ENCODE measurements around the gene CSRNP2. TPM values are rescaled to one million over a fixed set of nuclear protein-coding genes. Genes with fewer than 3 reads are reported as not detected.

CSRNP2 gene
- total and polyA plus RNA-seq, 2 of the 8 experiments (the other 6 are each of a cell fraction or from before 2014, with no cell fraction given): 13.7 to 34.0 TPM

DNA sequence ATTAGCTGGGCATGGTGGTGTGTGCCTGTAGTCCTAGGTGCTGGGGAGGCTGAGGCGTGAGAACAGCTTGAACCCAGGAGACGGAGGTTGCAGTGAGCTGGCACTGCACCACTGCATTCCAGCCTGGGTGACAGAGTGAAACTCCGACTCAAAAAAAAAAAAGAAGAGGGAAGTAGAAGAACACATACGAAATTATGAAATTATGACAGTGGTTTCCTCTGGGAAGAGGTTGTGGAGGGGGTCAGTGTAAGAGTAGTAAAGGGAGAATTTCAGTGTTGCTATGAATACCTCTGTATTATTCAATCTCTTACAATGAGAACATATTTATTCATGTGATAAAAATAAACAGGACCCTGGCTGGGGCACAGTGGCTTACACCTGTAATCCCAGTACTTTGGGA, 24.7 kb upstream of the CSRNP2 start:
- Histone ChIP-seq H3K23me2 (ENCODE audit: low read depth, low read length) (no peaks in the 10 kb centered on the region), H2BK15ac (ENCODE audit: low read length) (no peak overlapping the region), H4K8ac (ENCODE audit: extremely low read depth, insufficient read depth, low read length) (no peak overlapping the region), H3K18ac (ENCODE audit: extremely low read depth, low read length) (no peak overlapping the region), H3K79me2 (ENCODE audit: control insufficient read depth in 1 of 2, insufficient read depth in 2 of 2, low read length in 2 of 2) (no peaks in the 10 kb centered on the region), H3K4me1 (replicated peaks in 1 of 4; ENCODE audit: control insufficient read depth in 3 of 4, insufficient read depth in 4 of 4, low read length in 3 of 4) (no peaks in the 10 kb centered on the region), H4K20me1 (replicated peaks in 1 of 2; ENCODE audit: control insufficient read depth in 1 of 2, insufficient read depth in 2 of 2, low read length in 2 of 2) (no peaks in the 10 kb centered on the region), H2AK5ac (ENCODE audit: low read depth, low read length) (no peak overlapping the region), H3K23ac (ENCODE audit: insufficient read length) (no peak overlapping the region), H3K27ac (ENCODE audit: low read depth, low read length) (no peak overlapping the region), H2BK5ac (ENCODE audit: low read depth, low read length) (no peak overlapping the region), H3K4ac (replicated peaks; ENCODE audit: insufficient read length, low read depth, low read length) (no peak overlapping the region), H3K4me2 (ENCODE audit: insufficient read depth in 1 of 2, low read depth in 2 of 2, low read length in 2 of 2) (no peak overlapping the region), H3K79me1 (ENCODE audit: low read depth, low read length) (no peaks in the 10 kb centered on the region), H4K91ac (replicated peaks; ENCODE audit: insufficient read length, low read length) (no peak overlapping the region), H2BK120ac (replicated peaks; ENCODE audit: low read depth, low read length) (no peak overlapping the region), H4K5ac (ENCODE audit: insufficient read length, low read depth, low read length) (no peak overlapping the region), H3K56ac (replicated peaks; ENCODE audit: insufficient read length, low read depth, low read length) (no peak overlapping the region), H3K4me3 (ENCODE audit: extremely low read depth in 1 of 4, insufficient read depth in 2 of 4, low read depth in 3 of 4, low read length in 4 of 4) (no peak overlapping the region), H3K27me3 (replicated peaks in 1 of 4; ENCODE audit: control insufficient read depth in 3 of 4, extremely low read depth in 1 of 4, insufficient read depth in 3 of 4, low read length in 3 of 4) (no peaks in the 10 kb centered on the region), H3K14ac (ENCODE audit: insufficient read length) (no peak overlapping the region), H3K9ac (replicated peaks in 1 of 4; ENCODE audit: extremely low read depth in 1 of 4, low read depth in 3 of 4, low read length in 3 of 4) (no peak overlapping the region), H2BK20ac (ENCODE audit: low read length) (no peak overlapping the region), H2BK12ac (ENCODE audit: low read depth, low read length) (no peak overlapping the region), H3K36me3 (ENCODE audit: control insufficient read depth in 2 of 4, insufficient read depth in 4 of 4, low read length in 3 of 4) (peaks cover 8 to 76% (median 37%) of the 10 kb centered on the region in 4 experiments), H2AFZ (ENCODE audit: low read length) (no peak overlapping the region), H3K9me3 (ENCODE audit: insufficient read depth in 2 of 2, low read depth in 1 of 2, low read length in 1 of 2) (no peaks in the 10 kb centered on the region)
- POLR2A ChIA-PET (ENCODE audit: partially characterized antibody): interaction anchor here (0.9 to 4.2 kb wide), 3 partner anchors 13 to 136 kb away, joined by 3 to 11 read pairs (median 3); partner anchors contain the start of gene CSRNP2
- DNase-seq (ENCODE audit: low read depth in 1 of 2, low spot score in 2 of 2): no peak
- 95% methylated on average over 4 of the region's 4 CpGs; no CpG with 5 or more reads in 1 of the 2 experiments for WGBS, 2 experiments (ENCODE audit: extremely low coverage in 1 of 2, insufficient coverage in 1 of 2, insufficient read length in 1 of 2, insufficient replicate concordance in 2 of 2, low coverage in 1 of 2, low lambda C conversion rate in 2 of 2, missing lambda C conversion rate in 1 of 2)
- no peak for FAIRE-seq
- CTCF ChIA-PET (ENCODE audit: partially characterized antibody): no interaction called here
- TF ChIP-seq JUN (IDR thresholded peaks at IDR 0.05; ENCODE audit: low read depth, low read length) (no peak), SAP30 (IDR thresholded peaks at IDR 0.05; ENCODE audit: insufficient read depth, insufficient replicate concordance, low read length) (no peak)
